IPS-NIHi7 (cell line): Measurements from ENCODE around the gene MANSC4.

Experiments
- DNase-seq: peaks from one replicate; pipeline ENCODE4 v3.0.0; 2012; ENCODE audit warnings: mixed read lengths; ENCODE audit errors: extremely low spot score

Gene MANSC4

DNA sequence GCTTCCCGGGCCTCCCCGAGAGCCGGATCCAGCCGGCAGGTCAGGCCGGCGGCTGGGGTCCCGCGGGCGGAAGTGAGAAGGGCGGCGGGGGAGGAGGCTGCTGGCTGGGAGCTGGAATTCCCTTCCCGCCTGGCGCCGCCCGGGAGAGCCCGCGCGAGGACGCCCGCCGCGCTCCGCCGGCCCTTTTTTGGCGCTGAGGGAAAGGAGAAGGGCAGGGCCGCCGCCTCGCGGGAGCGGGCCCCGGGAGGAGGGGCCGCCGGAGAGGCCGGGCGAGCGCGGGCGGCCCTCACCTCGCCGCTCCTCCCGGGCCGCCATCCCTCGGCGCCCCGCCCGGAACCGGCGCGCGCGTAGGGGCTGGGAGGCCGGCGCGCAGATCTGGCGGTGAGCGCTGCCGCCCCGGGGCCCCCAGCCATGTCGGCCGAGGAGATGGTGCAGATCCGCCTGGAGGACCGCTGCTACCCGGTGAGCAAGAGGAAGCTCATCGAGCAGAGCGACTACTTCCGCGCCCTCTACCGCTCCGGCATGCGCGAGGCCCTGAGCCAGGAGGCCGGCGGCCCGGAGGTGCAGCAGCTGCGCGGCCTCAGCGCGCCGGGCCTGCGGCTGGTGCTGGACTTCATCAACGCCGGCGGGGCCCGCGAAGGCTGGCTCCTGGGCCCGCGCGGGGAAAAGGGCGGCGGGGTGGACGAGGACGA, at the start of gene MANSC4, which contains the start of gene KLHL42:
Gene MANSC4, minus strand, starts transcription at position 317 of the 692 bp plus-strand sequence. CDS start 8,960 bp downstream, outside the sequence.
Gene KLHL42, plus strand, starts transcription at position 314 of the 692 bp plus-strand sequence. Its CDS starts 98 bp downstream, at position 412.
- peak; percentile 87 for DNase-seq

DNA sequence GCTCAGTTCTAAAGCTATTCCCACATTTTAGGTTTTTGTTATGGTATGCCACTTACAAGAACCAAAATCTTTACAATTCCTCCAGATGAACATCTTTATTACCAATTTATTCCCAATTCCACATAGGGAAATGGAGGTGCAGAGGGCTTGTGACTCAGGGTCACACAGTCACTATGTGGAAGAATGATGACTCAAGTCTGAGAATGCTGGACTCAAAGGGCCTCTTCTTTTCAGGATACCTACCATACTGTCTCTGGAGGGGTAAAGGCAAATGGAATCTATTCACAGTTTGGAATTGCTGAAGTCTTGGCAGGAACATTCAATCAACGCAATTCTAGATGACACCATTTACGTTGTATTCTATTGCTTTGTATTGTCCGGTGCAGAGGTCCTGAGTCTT, 48.2 kb upstream of the MANSC4 start:
- DNase-seq = no peak

DNA sequence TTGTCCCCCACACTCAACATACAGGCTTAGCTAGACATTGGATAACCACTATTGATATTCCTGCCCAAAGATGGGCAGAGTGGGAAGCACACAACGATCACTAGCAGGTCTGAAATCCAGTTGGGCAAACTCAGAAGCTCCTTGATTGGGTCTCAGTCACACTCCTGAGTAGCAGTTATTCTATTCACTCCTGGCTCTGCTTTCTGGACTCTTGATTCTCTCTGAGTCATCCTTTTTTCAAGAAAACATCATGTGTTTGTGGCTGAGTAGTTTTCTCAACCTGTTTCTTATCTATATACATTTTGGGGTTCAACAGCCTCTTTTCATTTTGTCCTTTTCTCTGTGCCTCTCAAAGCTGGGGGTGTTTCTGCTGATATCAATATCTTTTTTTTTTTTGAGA, 46.0 kb upstream of the MANSC4 start:
- no peak for DNase-seq

DNA sequence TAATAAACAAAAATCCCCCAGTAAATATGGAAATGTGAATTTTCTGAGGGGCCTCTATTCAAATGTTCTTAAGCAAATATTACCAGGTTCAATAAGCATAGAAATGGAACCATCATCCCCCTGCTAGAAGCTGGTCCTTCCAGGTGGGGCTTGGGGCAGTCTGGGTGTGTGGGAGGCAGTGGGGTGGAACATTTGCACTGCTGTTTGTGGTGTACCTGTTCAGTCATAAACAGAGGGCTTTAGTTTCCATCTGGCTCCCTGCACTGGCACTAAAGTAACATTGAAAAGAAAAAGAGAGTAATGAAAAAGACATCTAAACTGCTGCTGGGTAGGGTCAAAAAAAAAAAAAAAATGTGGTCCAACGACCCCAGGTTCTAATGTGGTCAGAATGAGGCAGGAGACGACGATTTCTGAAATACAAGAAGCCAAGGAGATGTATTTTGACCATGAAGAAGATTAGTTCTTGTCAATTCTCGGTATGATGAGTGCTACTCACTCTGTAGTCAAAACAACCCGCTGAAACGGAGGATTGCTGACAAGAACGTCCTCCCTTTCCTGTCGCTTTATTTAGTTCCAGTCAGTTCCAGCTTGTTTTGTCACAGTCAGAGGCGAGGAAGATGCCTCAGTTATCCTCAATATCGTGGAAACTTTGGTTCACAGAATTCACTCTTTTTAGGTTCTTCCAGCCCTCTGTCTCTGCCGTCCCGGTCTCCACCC, 44.2 kb upstream of the MANSC4 start:
- DNase-seq = no peak

GRCh38 chr12:27823038-27823437, 43.0 kb upstream of the MANSC4 start:
- DNase-seq = no peak

DNA sequence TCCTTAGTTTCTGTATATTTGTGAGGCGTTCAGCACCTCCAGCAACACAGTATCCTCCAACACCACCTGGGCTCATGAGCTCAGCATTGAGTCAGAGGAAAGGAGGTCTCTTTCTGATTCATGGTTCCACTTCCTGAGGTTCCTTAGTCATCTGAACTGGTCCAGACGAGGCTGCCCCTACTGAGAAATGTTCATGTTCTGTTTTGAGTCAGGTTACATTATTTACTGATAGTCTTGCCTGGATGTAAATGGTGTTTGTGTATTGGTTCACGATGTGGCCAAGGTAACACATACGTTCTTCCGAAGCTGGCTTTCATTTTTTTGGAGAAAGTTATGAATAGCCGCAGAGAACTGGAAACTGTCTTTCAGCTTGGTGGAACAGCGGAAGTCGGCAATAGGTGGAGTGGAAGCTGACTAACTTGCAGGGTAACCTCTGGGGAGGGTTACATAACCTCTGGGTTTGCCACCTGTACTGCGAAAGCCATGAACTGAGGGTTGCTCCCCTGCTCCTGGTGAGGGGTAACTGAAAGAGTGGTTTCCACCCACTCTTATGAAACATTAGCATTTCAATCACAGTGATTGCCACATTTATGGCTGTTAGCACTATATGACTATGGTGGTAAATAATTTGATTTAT, 42.2 kb upstream of the MANSC4 start:
- no peak for DNase-seq

GRCh38 chr12:27821259-27821973, 41.4 kb upstream of the MANSC4 start:
- peak; percentile 80 for DNase-seq

DNA sequence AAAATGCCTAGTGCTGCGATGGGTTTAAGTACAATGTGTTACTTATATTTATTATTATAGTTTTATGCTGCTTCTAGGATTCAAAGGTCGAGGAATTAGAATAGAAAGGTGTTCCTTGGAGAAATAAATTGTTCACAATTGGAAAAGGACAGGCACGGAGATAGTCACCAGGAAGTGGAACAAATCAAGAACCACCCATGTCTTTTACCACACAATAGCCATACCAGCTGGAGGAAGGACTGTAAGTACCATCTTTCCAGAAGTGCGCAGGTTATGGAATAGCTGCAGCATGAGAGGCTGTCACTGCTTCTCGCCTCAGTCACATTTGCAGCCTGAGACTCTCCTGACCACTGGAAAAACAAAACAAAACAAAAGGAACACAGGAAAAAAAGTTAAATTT, 40.5 kb upstream of the MANSC4 start:
- DNase-seq = no peak

DNA sequence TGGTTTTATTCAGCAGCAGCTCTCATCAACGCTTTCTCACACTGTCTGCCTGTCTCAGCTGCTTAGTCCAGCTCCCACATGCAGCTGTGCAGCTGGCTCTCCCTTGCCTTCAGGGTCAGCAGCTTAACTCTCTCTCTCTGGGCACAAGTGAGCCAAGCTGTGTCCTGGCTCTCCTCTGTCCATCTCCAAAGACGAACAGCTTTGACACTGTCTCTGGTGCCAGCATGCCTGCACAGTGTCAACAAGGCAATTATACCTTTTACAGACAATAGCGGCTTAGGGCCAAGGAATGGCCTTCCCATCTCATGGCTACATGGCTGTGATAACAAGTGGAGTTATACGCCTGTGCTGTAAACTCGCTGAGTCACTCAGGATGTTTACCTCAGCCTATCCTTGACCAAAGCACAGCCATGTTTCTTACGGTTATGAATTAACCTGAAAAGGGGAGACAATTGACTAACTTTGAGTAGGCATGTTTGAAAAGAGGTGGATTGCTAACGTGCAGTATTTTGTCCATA, 38.4 kb upstream of the MANSC4 start:
- no peak for DNase-seq

DNA sequence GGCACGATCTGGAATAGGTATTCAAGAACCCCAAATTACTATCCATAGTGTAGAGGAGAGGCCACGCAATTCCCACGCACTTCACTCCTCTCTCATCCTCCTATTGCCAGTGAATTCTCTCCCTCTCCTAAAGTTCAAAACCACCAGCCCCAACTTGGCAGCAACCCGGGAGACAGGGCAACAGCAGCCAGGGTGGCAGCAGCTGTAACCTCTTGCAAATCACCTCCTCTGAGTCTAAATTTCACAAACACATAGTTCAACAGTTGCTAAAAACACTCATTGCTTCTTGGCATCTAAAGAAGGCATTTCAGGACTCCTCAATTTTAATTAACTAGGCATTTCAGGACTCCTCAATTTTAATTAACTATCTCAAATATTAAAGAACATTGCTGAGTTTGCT, 37.7 kb upstream of the MANSC4 start:
- DNase-seq = no peak

DNA sequence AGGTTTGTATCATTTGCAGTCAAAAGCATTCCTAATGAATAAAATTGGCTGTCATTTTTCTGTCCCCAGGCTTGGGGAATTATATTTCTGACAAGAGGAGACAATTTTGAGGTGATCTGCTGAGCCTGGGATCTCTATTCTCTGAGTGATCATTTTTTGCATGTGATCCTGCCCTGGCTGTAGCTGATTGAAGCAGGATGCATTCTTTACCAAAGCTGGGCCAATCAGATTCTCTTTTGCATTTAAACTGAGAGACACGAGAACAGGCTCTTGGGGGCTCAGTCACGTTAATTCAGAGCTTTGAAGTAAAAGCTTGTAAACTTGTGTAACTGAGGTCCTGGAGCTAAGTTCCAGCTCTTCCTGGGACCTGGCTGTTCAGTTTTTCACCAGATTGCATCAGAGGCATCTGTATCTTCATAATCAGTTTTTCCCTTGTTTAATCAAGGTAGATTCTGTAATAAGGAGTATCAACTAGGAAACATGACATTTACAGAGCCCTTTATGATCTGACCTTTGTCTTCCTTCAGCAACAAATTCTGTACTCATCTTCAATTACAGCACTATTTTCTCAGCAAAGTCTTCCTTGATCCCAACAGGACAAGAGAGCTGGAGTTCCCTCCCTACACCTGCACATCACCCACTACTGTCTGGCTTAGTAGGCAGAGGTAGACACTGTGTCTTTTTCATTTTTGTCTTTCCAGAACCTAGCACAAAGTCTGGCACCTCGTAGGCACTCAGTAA, 35.0 kb upstream of the MANSC4 start:
- DNase-seq = no peak

GRCh38 chr12:27814411-27814810, 34.4 kb upstream of the MANSC4 start:
- no peak for DNase-seq

DNA sequence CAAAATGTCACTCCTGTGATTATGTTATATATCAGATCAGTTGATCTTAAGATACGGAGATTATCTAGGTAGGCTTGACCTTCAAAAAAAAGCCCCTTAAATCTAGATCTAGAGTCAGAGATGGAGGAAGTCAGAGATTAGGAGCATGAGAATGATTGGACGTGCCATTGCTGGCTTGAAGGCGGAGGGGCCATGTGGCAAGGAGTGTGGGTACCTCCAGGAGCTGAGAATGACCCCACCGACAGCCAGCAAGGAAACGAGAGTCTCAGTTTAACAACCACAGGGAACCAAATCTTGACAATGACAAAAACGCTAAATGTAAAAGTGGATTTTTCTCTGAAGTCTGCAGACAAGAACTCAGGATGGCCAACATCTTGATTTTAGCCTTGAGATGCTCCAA, 32.5 kb upstream of the MANSC4 start:
- no peak for DNase-seq

DNA sequence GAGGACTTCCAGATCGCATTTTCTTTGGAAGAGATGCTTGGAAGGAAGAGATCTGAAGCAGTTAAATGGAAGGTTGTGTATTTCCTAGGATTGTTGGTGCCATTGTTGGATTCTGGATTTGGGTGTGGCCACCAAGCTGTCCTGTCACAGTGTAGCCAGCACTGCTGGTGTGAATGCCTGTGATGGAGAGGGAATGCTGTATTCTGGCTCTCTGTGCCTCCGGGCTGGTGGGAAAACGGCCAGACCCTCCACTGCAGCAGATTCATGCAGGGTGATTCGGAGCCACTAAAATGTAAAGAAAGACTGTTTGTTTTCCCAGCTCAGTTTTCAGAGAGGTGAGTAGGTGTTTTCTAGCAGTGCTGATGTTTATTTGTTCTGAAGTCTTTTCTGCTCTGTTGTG, 30.7 kb upstream of the MANSC4 start:
- no peak for DNase-seq

GRCh38 chr12:27808841-27809240, 28.8 kb upstream of the MANSC4 start:
- no peak for DNase-seq

- DNase-seq = no peak
Observed at GRCh38 chr12:27807063-27807703, 27.1 kb upstream of the MANSC4 start.

DNA sequence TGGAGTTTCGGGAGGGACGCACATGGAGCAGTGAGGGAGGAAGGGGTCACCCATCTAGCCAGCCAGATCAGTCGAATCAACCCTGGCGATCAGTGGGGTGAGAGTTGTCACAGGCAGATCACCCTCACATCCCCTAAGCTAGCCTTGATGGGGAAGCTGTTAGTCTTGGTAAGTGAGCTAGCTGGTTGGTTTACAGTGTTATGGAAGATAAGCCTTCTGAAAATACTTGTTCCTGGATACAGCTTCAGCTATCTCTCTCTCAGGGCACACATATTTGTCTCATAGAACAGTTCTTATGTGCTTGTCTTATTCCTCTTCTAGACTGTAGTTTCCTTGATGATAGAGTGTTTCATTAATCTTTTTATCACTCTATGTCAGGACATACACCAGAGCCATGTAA, 26.2 kb upstream of the MANSC4 start:
- no peak for DNase-seq

- DNase-seq = no peak
Observed at GRCh38 chr12:27805238-27805637, 25.2 kb upstream of the MANSC4 start.

DNA sequence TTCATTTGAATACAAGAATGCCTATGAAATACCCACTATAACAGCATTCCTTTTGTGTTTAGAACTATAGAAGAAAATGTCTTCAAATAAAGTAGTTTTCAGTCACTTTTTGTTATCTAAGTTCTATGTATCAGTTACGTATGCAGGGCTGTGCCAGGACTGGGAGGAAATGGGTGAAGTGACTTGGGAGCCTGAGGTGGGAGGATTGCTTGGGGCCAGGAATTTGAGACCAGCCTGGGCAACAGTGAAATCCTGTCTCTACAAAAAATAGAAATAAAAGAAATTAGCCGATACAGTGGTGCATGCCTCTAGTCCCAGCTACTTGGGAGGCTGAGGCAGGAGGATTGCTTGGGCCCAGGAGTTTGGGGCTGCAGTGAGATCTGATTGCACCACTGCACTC, 22.9 kb upstream of the MANSC4 start:
- no peak for DNase-seq

GRCh38 chr12:27802511-27802910, 22.5 kb upstream of the MANSC4 start:
- DNase-seq = no peak

GRCh38 chr12:27801630-27802029, 21.6 kb upstream of the MANSC4 start:
- no peak for DNase-seq
